Measurements from ENCODE around the gene SYNRG. TPM values are rescaled to one million over a fixed set of nuclear protein-coding genes. Genes with fewer than 3 reads are reported as not detected.
"Not testable (repeated sequence)": the region's sequence is repeated elsewhere in the genome, so short reads cannot be mapped to it uniquely, and the experiment has no call there.

SYNRG gene
- polyA plus RNA-seq, 3 donors, result 6.3 to 10.0 (median 9.4) TPM

DNA sequence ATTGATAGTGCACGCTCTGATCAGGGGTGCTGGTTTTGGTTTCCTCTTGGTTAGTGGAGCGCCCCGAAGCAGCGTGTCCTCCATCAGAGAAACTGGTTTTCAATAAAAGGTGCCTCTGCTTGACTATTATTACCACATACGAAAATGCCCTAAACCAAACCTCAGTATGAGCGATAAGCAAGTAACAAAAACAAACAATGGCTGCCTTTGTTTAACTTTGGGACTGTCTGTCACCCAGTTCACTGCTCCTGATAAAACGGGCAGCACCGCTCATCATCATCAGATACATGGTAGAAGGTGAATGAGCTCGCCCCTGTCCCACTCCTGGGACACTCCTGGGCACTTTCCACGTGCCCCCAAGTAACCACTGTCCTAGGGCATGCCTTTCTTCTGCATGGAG lies 95.5 kb downstream of the SYNRG start:
- no peak overlapping the region for H3K27ac ChIP-seq (ENCODE audit: low read depth, low read length)
- WGBS, 3 donors, result 80 to 92% (median 91%) methylated on average over 10 of the region's 10 CpGs

DNA sequence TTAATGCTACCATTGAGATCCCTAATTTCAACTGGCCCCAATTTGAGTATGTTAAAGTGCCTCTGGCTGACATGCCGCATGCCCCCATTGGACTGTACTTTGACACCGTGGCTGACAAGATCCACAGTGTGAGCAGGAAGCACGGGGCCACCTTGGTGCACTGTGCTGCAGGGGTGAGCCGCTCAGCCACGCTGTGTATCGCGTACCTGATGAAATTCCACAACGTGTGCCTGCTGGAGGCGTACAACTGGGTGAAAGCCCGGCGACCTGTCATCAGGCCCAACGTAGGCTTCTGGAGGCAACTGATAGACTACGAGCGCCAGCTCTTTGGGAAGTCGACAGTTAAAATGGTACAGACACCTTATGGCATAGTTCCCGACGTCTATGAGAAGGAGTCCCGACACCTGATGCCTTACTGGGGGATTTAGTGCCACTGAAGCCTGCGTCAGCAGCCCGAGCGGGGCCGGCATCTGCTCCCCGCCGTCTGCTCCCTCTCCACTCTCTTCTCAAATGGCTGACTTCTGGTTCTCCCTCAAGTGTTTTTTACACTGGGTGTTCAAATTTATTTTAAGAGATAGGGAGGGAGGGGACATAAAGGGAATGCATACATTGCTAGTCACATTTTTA lies 96.7 kb downstream of the SYNRG start:
- 84 to 87% (median 87%) methylated on average over 24 of the region's 24 CpGs for WGBS, 3 donors
- H3K27ac ChIP-seq (ENCODE audit: low read depth, low read length), result no peak overlapping the region

DNA sequence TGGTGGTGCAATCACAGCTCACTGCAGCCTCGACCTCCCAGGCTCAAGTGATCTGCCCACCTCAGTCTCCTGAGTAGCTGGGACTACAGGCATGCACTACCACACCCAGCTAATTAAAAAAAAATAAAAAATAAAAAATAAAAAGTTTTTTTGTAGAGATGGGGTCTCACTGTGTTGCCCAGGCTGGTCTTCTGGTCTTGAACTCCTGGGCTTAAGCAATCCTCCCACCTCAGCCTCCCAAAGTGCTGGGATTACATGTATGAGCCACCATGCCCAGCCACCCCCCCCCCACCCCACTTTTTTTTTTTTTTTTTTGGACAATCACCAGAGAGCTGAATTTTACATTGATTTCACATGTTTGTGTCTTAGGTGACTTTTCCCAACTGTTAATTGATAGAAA lies 97.6 kb downstream of the SYNRG start:
- not testable (repeated sequence) for H3K27ac ChIP-seq (ENCODE audit: low read depth, low read length)
- WGBS, 3 donors, result 67 to 91% (median 88%) methylated on average over 1 of the region's 1 CpG

DNA sequence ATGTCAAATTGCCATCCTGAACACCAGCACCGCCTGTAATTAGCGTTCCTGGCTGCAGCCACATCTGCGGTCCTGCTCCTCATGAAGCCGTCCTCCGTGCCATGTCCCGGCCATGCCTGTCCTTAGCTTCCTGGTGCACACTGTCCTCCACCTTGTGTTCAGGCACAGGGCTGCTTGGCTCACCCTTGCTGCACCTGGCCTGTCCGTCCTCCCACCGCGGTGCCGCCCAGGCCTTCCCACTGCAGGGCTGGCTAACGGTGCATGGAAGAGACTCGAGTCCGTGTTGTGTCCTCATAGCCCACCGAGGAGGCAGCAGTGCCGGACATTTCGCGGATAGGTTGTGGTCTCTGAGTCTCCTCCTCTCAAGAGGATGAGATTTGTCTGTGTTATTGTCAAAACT lies 99.2 kb downstream of the SYNRG start:
- 92 to 94% (median 93%) methylated on average over 17 of the region's 17 CpGs for WGBS, 3 donors
- H3K27ac ChIP-seq (ENCODE audit: low read depth, low read length), result no peak overlapping the region

DNA sequence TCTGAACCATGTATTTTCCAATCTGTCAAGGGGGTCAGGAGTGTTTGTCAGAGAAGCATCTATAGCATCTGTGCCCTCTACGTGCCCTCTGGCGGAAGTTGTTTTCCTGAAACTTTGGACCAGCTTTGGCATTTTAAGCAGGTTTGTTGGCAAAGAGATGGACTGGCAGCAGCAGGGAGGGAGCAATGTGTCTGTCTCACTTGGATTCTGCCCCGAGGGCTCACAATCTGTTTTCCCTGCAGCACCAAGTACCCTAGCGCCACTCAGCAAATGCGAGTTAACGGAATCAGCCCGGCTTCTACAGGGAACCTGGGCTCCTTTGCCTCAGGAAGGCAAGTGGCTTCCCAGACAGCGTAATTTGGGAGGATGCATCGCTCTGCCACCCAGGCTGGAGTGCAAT lies 102.1 kb downstream of the SYNRG start:
- 90 to 97% (median 94%) methylated on average over 9 of the region's 9 CpGs for WGBS, 3 donors
- no peak overlapping the region for H3K27ac ChIP-seq (ENCODE audit: low read depth, low read length)

DNA sequence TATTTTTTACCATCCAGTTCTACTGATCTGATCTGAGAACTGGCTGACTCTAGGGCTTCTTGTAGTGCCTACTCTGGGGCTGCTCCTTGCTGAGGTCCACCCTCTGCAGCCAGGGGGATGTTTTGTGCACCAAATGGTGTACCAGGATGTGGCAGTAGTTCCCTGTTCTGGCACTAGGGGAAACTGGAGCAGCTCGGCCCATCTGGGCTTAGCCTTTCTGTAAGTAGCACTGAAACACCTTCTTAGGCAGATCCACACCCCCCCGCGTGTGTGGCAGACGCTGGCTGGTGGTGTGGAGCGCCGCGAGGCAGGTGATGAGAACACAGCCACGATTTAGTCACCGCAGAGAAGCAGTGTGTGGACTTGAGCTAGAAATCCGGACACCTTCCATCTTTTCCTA lies 102.5 kb downstream of the SYNRG start:
- 61 to 78% (median 71%) methylated on average over 10 of the region's 10 CpGs for WGBS, 3 donors
- no peak overlapping the region for H3K27ac ChIP-seq (ENCODE audit: low read depth, low read length)

DNA sequence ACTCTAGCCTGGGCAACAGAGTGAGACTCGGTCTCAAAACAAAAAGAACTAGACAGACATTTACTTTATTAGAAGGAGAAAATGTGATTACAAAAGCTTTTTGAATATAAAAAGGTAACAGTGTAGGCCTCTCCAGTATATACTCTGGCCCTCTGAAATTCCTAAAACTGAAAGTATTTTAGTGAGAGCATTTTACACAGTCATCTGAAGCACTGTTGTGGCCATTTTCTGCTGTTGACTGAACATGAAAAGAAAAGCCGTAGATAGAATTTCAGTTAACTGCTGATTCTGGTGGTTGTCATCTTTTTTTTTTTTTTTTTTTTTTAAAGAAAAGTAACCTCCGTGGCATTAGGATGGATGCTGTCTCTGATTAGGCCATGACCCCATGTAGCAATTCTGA lies 103.9 kb downstream of the SYNRG start:
- H3K27ac ChIP-seq (ENCODE audit: low read depth, low read length), result no peak overlapping the region
- WGBS, 3 donors, result 91 to 92% (median 92%) methylated on average over 3 of the region's 3 CpGs

DNA sequence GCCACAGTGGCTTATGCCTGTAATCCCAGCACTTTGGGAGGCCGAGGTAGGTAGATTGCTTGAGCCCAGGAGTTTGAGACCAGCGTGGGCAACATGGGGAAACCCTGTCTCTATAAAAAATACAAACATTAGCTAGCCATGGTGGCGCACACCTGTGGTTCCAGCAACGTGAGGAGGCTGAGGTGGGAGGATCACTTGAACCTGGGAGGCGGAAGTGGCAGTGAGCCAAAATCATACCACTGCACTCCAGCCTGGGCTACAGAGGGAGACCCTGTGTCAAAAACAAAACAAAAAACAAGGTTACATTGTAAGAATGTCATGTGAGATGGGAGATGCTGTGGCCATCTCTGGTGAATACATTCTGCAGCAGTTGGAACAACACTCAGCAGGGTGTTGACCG lies 106.1 kb downstream of the SYNRG start:
- WGBS, 3 donors, result 94 to 96% (median 96%) methylated on average over 6 of the region's 6 CpGs
- no peak overlapping the region for H3K27ac ChIP-seq (ENCODE audit: low read depth, low read length)

DNA sequence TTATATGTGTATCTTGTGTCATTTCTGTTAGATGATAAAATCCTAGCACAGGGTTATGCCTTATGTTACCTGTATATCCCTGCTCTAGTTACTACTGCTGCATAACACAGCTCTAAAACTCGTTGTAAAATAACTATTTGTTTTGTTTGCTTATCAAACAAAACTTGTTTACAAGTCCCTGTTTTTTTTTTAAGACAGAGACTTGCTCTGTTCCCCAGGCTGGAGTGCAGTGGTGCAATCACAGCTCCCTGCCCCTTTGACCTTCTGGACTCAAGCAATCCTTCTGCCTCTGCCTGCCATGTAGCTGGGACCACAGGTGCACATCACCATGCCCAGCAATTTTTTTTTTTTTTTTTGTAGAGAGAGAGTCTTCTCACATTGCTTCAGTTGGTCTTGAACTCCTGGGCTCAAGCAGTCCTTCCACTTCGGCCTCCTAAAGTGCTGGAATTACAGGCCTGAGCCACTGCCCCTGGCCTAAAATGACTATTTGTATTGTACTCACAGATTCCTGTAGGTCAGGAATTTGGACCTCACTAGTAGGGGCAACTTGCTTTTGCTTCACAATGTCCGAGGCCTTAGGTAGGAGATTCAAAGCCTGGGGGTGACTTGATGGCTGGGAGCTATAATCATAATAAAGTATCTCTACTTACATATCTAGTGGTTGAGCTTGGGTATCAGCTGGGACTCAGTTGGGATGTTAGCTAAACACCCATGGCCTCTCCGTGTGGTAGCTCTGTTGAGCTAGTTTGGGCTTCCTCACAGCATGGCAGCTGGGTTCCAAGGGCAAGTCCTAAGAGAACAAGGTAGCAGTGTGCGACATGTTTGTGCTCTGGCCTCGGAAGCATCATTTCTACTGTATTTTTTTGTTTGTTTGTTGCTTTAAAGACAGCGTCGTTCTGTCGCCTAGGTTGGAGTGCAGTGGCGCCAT lies 106.9 kb downstream of the SYNRG start:
- WGBS, 3 donors, result 87 to 89% (median 87%) methylated on average over 10 of the region's 10 CpGs
- no peak overlapping the region for H3K27ac ChIP-seq (ENCODE audit: low read depth, low read length)

DNA sequence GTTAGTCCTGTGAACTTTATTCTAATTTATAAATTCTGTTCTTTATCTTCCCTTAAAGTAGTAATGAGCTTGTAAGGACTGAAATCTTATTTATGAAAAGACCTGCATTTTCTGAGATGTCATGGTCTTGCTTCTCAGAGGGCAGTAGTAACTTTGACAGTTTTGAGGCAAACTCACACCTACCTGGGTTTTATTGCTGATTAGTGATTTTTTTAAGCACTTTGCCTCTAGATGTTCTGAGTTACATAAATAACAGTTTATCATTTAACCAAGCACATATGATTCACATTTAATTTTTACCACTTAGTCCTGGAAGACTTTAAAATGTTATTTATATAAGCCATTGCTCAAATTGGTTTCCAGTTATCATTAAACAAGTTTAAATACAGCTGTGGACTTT lies 108.8 kb downstream of the SYNRG start:
- no peak overlapping the region for H3K27ac ChIP-seq (ENCODE audit: low read depth, low read length)

DNA sequence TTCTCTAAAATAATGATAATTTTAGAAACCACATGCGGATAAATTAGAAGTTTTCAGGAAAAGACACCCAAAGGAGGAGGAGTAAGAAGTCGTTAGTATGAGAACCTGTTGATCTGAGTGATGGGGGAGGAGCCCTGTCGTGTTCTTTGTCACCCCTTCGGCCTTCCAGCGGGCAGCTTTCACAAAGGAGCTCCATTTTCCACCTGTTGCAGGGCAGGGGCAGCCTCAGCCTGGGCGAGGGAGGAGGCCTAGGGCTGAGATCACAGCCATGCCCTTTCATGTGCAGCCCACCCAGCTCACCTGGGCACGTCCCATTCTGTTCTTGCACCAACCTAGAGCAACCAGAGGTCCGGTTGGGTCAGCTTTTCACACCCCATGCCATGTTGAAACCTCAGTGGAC lies 114.2 kb downstream of the SYNRG start:
- H3K27ac ChIP-seq (ENCODE audit: low read depth, low read length), result no peak overlapping the region
- WGBS, 3 donors, result 81 to 89% (median 89%) methylated on average over 8 of the region's 8 CpGs

DNA sequence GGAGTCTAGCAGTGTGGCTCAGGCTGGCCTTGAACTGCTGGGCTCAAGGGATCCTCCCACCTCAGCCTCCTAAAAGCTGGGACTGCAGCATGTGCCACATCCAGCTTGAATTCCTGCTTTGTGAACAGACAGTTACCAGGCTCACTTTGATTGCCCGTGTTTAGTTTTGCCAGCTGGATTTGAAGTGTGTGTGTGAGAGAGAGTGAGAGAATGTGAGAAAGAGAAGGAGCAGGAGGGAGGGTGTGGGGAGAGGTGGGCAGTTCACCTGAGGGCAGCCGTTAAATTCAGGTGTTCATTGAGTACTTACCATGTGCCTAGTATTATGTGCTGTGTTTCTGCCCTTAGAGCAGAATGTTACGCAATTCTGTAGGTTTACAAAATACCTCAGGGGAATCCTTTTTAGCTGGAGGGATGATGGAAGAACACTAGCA lies 114.8 kb downstream of the SYNRG start:
- H3K27ac ChIP-seq (ENCODE audit: low read depth, low read length), result no peak overlapping the region
- 70 to 79% (median 79%) methylated on average over 3 of the region's 3 CpGs for WGBS, 3 donors

DNA sequence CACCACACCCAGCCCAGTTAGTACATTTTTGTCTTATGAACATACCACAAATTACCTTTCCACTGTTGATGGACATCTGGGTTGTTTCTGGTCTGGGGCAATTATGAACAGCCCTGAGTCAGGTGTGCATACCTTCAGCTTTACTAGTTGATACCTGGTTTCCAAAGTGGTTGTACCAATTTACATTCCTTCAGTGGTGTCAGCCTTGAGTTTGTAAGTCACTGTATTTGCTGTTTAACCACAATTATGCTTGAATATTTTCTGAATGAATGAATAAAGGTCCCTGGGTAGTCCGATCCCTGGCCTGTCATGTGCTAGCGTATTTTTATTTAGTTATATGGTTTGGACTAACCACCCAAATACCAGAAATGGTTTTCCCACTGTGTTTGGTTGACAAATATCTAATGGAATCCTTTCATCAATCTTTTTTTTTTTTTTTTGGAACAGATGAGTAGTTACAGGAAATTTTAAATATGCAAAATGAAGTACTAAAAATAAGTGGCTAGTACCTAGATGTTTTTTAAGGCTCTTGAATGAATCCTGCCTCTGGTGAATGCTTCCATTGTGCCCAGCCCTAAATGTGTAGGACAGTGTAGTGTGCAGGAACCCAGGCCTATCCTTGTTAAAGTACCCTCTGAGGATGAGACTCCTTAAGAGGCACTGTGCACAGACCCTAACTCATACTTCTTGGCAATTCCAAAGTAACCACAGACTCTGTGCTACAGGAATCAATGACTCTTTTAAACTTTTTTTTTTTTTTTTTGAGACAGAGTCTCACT lies 115.8 kb downstream of the SYNRG start:
- 87 to 88% (median 88%) methylated on average over 2 of the region's 2 CpGs for WGBS, 3 donors
- H3K27ac ChIP-seq (ENCODE audit: low read depth, low read length), result no peak overlapping the region

DNA sequence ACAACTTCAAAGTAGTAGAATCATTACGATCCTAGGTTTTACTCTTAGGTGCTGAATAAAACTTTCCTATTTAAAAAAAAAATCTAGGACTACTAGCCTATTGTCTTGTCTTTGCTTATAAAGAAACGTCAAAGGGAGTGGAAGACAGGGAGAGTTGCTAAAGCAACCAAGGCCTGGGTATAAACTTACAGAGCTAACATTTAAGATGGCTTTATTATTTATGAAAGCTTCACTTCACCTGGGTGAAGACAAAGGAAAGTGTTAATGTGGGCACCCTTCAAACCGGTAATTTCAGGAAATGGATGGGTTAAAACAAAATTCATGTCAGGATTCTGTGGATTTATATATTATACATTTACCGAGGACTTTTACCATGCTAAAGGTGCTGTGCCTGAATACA lies 117.1 kb downstream of the SYNRG start:
- WGBS, 3 donors, result 60 to 68% (median 67%) methylated on average over 4 of the region's 4 CpGs
- H3K27ac ChIP-seq (ENCODE audit: low read depth, low read length), result no peak overlapping the region

DNA sequence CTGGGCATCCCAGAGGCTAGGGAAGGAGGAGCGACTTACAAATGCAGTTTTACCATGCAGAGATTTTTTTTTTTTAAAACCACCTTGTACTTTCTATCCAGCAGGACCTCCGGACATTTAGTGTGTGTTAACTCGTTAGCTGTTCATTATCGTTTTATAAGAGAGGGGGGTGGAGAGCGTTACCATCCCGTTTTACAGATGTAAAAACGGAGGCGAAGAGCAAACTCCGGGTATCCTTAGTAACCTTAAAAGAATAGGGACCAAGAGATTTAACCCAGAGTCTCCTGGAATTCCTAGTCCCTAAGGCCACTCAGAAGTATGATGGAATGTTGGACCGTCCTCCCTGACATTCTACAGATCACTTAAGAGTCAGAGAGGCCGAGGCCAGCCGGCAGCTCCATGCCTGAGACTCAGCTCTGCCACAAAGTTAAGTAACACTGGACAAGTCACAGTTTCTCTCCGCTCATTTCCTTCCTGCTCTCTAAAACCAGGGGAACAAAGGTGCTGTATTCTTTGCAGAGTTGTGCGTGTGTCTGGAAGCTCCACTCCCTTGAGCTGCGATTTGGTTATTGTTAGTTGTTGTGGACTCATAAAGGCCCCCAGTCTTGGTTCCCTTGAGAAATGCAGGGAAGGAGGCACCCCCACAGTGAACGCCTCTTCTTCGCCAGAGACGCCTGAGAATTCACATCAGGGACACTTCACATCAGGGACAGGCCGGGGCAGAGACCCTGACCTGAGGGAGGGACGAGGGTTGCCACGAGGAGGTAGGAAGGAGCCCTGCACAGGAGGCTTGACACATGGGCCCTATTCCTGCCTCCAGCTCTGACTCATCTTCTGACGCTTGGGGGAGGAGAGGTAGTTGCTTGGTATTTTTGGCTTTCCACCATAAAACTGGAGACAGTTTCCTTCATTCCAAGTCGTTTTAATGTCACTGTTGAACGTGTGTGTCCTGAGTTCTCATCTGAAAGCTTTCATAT lies 118.3 kb downstream of the SYNRG start:
- H3K27ac ChIP-seq (ENCODE audit: low read depth, low read length), result peak overlapping the region; percentile 8
- 18 to 50% (median 24%) methylated on average over 24 of the region's 24 CpGs for WGBS, 3 donors

DNA sequence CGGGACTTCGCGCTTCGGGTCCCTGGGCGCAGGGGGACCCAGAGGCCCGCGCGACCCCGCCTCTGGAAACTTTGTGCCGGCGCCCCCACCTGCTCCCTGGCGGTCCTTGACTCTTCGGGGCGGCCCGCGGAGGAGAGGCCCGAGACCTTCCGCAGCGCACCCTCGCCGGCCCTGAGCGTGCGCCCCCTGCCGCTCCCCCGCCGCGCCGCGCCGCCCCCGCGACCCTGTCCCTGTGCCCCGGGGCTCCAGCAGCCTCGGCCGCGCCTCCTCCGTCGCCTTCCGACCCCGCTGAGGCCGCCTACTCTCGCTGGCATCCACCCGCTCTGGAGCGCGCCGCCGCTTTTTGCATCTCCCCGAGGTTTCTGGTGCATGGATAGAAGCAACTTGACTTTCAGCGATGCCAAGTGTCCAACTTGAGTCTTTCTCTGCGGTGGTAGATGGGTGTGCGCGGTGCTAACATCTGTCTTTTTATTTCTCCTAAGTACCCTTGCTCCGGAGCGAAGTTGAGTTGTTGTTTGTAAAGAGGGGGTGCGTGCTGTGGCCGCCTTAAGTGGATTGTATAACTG lies 119.1 kb downstream of the SYNRG start:
- WGBS, 3 donors, result 0 to 1% (median 1%) methylated on average over 32 to 56 of the region's 56 CpGs
- no peak overlapping the region for H3K27ac ChIP-seq (ENCODE audit: low read depth, low read length)

DNA sequence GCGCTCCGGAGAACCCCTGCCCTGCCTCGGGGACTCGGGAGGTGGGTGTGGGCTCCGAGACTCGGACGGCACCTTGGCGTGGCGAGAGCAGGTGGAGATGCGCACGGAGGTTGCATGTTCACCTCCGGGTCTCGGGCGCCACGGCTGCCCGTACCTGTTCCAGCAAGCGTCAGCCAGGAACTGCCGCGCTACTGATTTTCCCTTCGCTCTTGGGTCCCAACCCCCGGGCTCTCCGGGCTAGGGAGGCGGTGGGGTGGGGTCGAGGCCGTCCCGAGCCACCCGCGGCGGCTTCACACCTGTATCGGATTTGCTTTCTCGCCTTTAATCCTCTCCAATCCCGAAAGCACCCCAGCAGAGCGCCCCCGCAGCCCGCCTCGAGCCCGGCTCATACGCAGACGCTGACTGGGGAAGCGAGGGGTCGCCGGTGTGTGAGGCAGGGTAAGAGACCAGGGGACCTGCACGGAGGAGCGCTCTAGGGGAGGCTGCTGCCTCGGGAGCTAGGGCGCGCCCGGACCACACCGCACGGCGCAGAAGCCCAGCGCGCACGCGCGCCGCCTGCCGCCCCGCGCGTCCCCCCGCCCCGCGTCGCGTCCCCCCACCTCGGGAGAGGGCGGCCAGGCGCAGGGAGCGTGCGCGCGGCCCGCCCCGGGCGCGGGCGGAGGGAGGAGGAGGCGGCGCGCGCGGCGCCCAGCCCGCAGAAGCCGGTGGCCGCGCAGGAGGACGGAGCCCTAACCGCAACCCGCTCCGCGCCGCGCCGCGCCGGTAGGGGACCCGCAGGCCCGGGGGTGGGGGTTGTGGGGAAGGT lies 119.8 kb downstream of the SYNRG start, which contains the start of gene DUSP14:
TSS of gene DUSP14 (plus strand) at position 695 of the 805 bp plus-strand sequence. CDS start 22,382 bp downstream, outside the sequence.
- 0 to 1% (median 0%) methylated on average over 56 to 97 of the region's 100 CpGs for WGBS, 3 donors
- H3K27ac ChIP-seq (ENCODE audit: low read depth, low read length), result peak within 1 kb of the TSS; percentile 8

Data from adipose tissue (tissue), 3 donors.